ENCODE measurements around the gene KCNK15.
"Not testable (repeated sequence)": the region's sequence is repeated elsewhere in the genome, so short reads cannot be mapped to it uniquely, and the experiment has no call there.

KCNK15 gene

GRCh38 chr20:44745598-44746366 is at the start of gene KCNK15:
KCNK15 (plus strand) TSS chr20:44745865; CDS start chr20:44745911, 46 bp downstream.
- no peak for TF ChIP-seq POLR2A (IDR thresholded peaks at IDR 0.05; ENCODE audit: low read depth, low read length)
- FAIRE-seq, result no peak
- no peak for DNase-seq (ENCODE audit: insufficient read length, low spot score)

DNA sequence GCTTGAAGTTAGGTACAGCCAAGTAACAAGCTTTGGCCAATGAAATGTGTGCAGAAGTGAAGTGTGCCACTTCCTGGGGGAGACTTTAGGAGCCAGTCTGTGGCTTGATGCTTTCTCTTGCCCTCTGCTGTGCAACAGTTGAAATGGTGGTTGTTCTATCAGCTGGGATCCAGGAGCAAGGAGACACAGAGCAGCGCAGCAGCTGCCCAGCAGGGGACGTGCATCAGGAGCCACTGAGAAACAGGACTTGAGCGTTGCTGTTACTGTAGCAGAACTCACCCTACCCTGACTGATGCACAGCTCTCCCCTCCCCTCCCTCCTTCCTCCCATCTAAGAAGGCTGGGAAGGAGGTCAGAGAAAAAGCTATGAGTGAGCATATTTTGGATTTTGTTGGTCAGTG is 49.4 kb upstream of the KCNK15 start:
- TF ChIP-seq POLR2A (IDR thresholded peaks at IDR 0.05; ENCODE audit: low read depth, low read length), result no peak
- FAIRE-seq (no peak), DNase-seq (ENCODE audit: insufficient read length, low spot score) (no peak)

DNA sequence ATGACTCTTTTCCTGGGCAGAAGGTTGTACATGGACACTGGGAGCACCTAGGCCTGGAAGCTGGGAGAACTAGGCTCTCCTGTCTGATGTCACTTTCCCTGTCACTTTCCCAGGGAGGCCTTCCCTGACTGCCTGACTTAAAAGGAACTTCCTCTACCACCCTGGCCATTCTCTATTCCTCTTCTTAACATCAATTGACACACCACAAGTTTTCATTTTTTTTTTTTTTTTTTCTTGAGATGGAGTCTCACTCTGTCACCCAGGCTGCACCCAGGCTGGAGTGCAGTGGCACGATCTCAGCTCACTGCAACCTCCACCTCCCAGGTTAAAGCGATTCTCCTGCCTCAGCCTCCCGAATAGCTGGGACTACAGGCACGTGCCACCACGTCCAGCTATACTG is 48.6 kb upstream of the KCNK15 start:
- not testable (repeated sequence) for DNase-seq (ENCODE audit: insufficient read length, low spot score); FAIRE-seq

- DNase-seq (ENCODE audit: insufficient read length, low spot score), result no peak
- FAIRE-seq, result no peak
- no peak for TF ChIP-seq POLR2A (IDR thresholded peaks at IDR 0.05; ENCODE audit: low read depth, low read length)
These were observed 47.3 kb upstream of the KCNK15 start for GRCh38 chr20:44698351-44698750.

DNA sequence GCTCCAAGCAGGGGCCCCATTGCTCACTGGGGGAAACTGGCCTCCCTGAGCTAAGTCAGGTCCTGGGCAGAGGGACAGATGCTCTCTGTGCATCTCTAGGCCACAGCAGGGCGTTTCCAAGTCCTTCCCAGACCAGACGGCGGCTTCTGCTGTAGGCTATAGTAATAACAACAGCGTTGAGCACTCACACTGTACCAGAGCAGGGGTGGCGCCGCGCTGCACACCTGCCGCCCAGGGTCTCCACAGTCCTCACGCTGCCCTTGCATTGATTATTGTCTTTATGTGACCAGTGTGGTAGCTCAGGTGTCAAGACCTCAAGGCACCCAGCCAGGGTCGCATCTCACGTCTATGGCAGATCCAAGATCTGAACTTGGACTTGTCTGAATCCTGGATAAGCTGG is 45.4 kb upstream of the KCNK15 start:
- no peak for TF ChIP-seq POLR2A (IDR thresholded peaks at IDR 0.05; ENCODE audit: low read depth, low read length)
- no peak for DNase-seq (ENCODE audit: insufficient read length, low spot score)
- FAIRE-seq, result no peak

- FAIRE-seq (no peak), DNase-seq (ENCODE audit: insufficient read length, low spot score) (no peak)
- TF ChIP-seq POLR2A (IDR thresholded peaks at IDR 0.05; ENCODE audit: low read depth, low read length), result no peak
These were observed 44.4 kb upstream of the KCNK15 start for GRCh38 chr20:44701118-44701857.

GRCh38 chr20:44701858-44702256 is 43.8 kb upstream of the KCNK15 start:
- FAIRE-seq, result no peak
- no peak for TF ChIP-seq POLR2A (IDR thresholded peaks at IDR 0.05; ENCODE audit: low read depth, low read length)
- no peak for DNase-seq (ENCODE audit: insufficient read length, low spot score)

DNA sequence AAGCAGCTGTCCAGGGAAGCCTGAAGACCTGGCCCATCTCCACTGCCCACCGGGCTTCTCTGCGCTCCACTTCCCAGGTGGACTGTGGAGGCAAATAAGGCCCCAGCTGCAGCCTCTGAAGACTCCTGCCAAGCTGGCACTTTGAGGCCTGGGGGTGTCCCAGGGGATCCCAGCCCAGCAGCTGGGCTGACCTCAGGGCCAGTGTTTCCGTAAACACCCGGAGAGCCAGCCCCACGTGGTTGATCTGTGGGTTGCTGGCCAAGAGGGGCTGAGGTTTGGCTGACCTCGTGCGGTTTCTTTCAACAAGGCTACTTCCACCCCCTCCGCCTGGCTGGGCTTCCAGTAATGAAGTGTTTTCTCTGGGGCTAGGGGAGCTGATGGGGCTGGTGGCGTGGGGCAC is 42.9 kb upstream of the KCNK15 start:
- no peak for TF ChIP-seq POLR2A (IDR thresholded peaks at IDR 0.05; ENCODE audit: low read depth, low read length)
- FAIRE-seq (no peak), DNase-seq (ENCODE audit: insufficient read length, low spot score) (no peak)

DNA sequence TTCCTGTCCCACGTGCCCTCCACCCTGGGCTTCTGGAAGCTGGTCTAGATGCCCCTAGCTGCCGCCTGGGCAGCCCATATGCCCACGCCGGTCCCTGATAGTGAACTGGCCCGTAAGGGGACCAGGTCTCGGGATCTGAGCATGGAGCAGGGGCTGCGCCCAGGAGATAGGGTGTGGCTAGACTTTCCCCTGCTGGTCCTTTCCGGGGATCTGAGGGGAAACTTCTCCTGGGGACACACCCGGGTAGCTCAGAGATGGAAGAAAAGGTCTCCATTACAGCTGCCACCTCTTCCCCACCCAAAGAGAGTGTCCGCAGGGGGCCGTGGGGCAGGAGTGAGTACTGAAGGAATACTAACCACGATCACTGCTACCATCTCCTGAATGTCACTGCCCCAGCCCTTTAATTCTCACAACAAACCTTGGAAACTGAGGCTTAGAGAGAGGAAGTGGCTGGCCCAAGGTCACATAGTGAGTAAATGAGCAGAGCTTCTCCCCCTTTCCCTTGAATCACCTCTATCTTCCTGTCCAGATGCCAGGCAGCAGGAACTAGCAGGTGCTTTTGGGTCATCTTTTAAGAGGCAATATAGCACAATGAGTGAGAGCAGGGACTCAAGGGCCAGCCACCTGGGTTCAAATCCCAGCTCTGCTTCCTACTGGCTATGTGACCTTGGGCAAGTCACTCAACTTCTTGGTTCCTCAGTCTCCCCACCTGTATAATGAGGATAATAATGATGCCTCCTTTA is 42.3 kb upstream of the KCNK15 start:
- DNase-seq (ENCODE audit: insufficient read length, low spot score), result no peak
- no peak for FAIRE-seq
- no peak for TF ChIP-seq POLR2A (IDR thresholded peaks at IDR 0.05; ENCODE audit: low read depth, low read length)

- FAIRE-seq (no peak), DNase-seq (ENCODE audit: insufficient read length, low spot score) (no peak)
- TF ChIP-seq POLR2A (IDR thresholded peaks at IDR 0.05; ENCODE audit: low read depth, low read length), result no peak
These were observed 41.6 kb upstream of the KCNK15 start for GRCh38 chr20:44703956-44704488.

GRCh38 chr20:44704551-44704971 is 41.1 kb upstream of the KCNK15 start:
- FAIRE-seq, result no peak
- no peak for TF ChIP-seq POLR2A (IDR thresholded peaks at IDR 0.05; ENCODE audit: low read depth, low read length)
- DNase-seq (ENCODE audit: insufficient read length, low spot score), result no peak

DNA sequence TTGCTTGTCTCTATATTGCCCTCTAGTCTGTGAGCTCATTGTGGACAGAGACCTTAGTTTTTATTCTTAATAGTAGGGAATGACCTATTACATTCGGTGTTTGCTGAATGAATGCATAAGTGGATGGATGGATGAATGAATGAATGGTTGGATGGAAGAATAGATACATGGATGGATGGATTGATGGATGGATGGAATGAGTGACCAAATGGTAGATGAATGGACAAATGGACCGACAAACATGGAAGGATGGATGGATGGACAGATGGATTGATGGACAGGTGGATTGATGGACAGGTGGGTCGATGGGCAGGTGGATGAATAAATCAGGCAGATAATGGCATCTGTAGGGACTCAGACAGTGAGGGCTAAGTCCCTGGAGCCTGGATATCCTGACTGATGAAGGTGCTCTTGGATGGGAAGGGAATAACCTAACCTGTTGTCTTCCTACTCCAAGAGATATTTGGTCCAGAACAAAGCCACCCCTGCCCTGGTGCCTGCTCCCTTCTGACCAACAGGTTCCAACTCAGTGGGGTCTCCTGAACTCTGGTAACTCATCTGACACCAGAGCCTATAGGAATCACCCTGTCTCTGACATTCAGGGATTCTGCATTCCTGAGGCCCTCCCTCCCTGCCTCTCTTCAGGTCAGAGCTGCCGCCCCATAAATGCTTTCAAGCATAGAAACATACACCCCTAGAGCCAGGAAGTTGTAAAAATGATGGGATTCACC is 40.1 kb upstream of the KCNK15 start:
- DNase-seq (ENCODE audit: insufficient read length, low spot score) (no peak), FAIRE-seq (no peak)
- TF ChIP-seq POLR2A (IDR thresholded peaks at IDR 0.05; ENCODE audit: low read depth, low read length), result no peak

DNA sequence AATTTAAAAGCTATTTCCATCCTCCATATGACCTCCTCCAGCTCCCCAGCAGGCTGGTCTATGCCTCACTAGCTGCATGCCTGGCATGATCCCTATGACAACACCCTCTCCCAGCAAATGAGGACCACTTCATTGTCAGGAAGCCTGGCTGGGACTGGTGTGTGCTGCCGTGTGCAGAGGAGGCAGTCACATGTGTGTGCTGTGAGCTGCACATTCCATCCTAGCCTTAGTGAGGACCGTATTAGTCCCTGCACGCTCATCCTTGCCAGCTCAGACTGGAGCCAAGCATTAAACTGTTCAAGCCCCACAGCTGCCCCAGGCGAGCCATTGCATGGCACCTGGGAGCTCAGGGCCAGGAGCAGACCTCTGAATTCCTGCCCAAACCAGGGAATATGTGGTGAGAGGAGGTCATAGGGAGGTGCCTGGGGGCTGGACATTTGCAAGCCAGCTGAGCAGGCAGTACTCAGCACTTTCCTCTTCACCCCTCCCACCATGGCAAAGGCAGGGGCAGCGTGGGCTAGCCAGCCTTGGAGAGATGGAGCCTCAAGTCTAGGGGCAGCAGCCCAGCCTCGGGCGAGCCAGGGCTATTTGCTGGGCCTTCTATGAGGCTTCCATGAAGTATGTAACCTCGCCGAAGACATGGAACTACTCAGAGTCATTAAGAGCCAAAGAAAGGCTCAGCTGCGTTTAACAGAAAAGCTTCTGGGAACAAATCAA is 39.2 kb upstream of the KCNK15 start:
- FAIRE-seq, result no peak

More for the DNA sequence above, 39.2 kb upstream of the KCNK15 start:
- TF ChIP-seq POLR2A (IDR thresholded peaks at IDR 0.05; ENCODE audit: low read depth, low read length), result no peak
- no peak for DNase-seq (ENCODE audit: insufficient read length, low spot score)
